IMR-90 (cell line): ENCODE results near the gene PPP6R3.
"Not testable (repeated sequence)": the region's sequence is repeated elsewhere in the genome, so short reads cannot be mapped to it uniquely, and the experiment has no call there.

ENCODE experiments used
- POLR2A ChIP-seq: IDR thresholded peaks from 2 replicates; pipeline ENCODE4 v1.6.1; 2012; ENCODE audit warnings: mild to moderate bottlenecking, low read depth, low read length
- TF ChIP-seq, protein P1 (sequence below): conservative IDR thresholded peaks from 2 replicates; pipeline ENCODE4 v1.5.1; 2012; ENCODE audit warnings: mild to moderate bottlenecking, low read depth, low read length, improper control_type of control experiment

DNA sequence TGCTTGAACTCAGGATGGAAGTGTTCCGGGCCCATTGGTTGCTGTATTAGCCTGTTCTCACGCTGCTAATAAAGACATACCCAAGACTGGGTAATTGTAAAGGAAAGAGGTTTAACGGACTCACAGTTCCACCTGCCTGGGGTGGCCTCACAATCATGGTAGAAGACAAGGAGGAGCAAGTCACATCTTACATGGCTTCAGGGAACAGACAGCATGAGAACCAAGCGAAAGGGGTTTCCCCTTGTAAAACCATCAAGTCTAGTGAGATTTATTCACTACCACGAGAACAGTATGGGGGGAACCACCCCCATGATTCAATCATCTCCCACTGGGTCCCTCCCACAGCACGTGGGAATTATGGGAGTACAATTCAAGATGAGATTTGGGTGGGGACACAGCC is 12.6 kb upstream of the PPP6R3 start:
- not testable (repeated sequence) for TF ChIP-seq POLR2A
- TF ChIP-seq, protein P1, sequence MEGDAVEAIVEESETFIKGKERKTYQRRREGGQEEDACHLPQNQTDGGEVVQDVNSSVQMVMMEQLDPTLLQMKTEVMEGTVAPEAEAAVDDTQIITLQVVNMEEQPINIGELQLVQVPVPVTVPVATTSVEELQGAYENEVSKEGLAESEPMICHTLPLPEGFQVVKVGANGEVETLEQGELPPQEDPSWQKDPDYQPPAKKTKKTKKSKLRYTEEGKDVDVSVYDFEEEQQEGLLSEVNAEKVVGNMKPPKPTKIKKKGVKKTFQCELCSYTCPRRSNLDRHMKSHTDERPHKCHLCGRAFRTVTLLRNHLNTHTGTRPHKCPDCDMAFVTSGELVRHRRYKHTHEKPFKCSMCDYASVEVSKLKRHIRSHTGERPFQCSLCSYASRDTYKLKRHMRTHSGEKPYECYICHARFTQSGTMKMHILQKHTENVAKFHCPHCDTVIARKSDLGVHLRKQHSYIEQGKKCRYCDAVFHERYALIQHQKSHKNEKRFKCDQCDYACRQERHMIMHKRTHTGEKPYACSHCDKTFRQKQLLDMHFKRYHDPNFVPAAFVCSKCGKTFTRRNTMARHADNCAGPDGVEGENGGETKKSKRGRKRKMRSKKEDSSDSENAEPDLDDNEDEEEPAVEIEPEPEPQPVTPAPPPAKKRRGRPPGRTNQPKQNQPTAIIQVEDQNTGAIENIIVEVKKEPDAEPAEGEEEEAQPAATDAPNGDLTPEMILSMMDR: not testable (repeated sequence)
